GM10266 (cell line): ENCODE data around the gene AGPAT2.
"Not testable (repeated sequence)": the region's sequence is repeated elsewhere in the genome, so short reads cannot be mapped to it uniquely, and the experiment has no call there.

ENCODE experiments used
- DNase-seq: peaks from one replicate; pipeline ENCODE4 v3.0.0; 2012; ENCODE audit errors: extremely low spot score
- CTCF ChIP-seq: IDR thresholded peaks from 2 replicates; pipeline ENCODE4 v1.5.1; 2012; ENCODE audit warnings: mild to moderate bottlenecking, low read depth; ENCODE audit not compliant: control insufficient read depth, insufficient read depth; ENCODE audit errors: missing control alignments

The AGPAT2 gene

GRCh38 chr9:136634904-136635303, 52.4 kb downstream of the AGPAT2 start:
- no peak for TF ChIP-seq CTCF
- DNase-seq, result no peak

DNA sequence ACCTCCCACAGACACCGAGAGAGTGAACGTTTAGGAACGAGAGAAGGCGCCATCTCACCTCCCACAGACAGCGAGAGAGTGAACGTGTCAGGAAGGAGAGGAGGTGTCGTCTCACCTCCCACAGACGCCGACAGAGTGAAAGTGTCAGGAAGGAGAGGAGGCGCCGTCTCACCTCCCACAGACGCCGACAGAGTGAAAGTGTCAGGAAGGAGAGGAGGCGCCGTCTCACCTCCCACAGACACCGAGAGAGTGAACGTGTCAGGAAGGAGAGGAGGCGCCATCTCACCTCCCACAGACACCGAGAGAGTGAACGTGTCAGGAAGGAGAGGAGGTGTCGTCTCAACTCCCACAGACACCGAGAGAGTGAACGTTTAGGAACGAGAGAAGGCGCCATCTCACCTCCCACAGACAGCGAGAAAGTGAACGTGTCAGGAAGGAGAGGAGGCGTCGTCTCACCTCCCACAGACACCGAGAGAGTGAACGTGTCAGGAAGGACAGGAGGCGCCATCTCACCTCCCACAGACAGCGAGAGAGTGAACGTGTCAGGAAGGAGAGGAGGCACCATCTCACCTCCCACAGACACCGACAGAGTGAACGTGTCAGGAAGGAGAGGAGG, 54.7 kb downstream of the AGPAT2 start:
- not testable (repeated sequence) for DNase-seq

DNA sequence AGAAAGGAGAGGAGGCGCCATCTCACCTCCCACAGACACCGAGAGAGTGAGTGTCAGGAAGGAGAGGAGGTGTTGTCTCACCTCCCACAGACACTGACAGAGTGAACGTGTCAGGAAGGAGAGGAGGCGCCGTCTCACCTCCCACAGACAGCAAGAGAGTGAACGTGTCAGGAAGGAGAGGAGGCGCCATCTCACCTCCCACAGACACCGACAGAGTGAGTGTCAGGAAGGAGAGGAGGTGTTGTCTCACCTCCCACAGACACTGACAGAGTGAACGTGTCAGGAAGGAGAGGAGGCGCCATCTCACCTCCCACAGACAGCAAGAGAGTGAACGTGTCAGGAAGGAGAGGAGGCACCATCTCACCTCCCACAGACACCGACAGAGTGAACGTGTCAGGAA, 55.2 kb downstream of the AGPAT2 start:
- not testable (repeated sequence) for DNase-seq

- TF ChIP-seq CTCF, result peak; percentile 88
- peak; percentile 85 for DNase-seq
These were observed 55.9 kb downstream of the AGPAT2 start for GRCh38 chr9:136631038-136632000.

DNA sequence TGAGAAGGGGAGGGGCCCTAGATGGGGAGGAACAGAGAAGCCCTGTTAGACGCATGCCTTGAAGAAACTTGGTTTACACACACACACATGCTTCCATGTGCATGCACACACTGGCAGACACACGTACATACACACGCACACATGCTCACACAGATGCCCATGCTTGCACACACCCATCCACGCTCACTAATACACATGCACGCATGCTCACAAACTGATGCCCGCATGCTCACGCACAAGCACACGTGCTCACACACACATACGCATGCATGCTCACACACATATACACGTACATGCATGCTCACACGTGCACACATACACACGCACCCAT, 56.6 kb downstream of the AGPAT2 start:
- no peak for DNase-seq
- TF ChIP-seq CTCF, result no peak

GRCh38 chr9:136629879-136630661, 57.2 kb downstream of the AGPAT2 start:
- peak; percentile 86 for DNase-seq
- TF ChIP-seq CTCF, result peak; percentile 82

- no peak for TF ChIP-seq CTCF
- no peak for DNase-seq
These were observed 58.0 kb downstream of the AGPAT2 start for GRCh38 chr9:136629001-136629878.
